Panc1 (cell line): ENCODE measurements around the gene PLEKHA1. TPM values are rescaled to one million over a fixed set of nuclear protein-coding genes. Genes with fewer than 3 reads are reported as not detected.

Experiments used
- ATAC-seq: fragments of 200-7000 bp; cut with Tn5 transposase; 2 replicates; pipeline ENCODE4 v1.9.1; 2020; ENCODE audit warnings: mild to moderate bottlenecking, moderate library complexity
- BruUV-seq: library from RNA; stranded (reverse); fragments of 400-500 nt; replicated peaks from 2 replicates; lab custom pipeline; 2021; lab: Mats Ljungman, UMichigan
- CTCF ChIA-PET: fragments of 300-600 bp; sonication (Branson Sonifier 250); formaldehyde crosslinking; loops from one replicate; lab custom pipeline; 2022; ENCODE audit warnings: antibody characterized with exemption; lab: Charles Lee
- POLR2A ChIA-PET: fragments of 300-600 bp; sonication (Branson Sonifier 250); formaldehyde crosslinking; loops from one replicate; lab custom pipeline; 2022; ENCODE audit warnings: antibody characterized with exemption; lab: Charles Lee
- DNase-seq: peaks from one replicate; pipeline ENCODE4 v3.0.0-alpha.2; 2010; ENCODE audit warnings: low read depth, low spot score
- H3K27ac ChIP-seq: 2 replicates; pipeline ENCODE4 v1.5.1; 2011; ENCODE audit warnings: mild to moderate bottlenecking, low read length, inconsistent platforms
- H3K27me3 ChIP-seq: fragments of 200-500 bp; sonication (Bioruptor generic); 2 replicates; pipeline ENCODE4 v1.6.0; 2014; ENCODE audit warnings: low read length, inconsistent platforms; ENCODE audit not compliant: control insufficient read depth, insufficient read depth
- H3K36me3 ChIP-seq: fragments of 200-500 bp; sonication (Bioruptor generic); 2 replicates; pipeline ENCODE4 v1.5.1; 2014; ENCODE audit warnings: inconsistent platforms, mild to moderate bottlenecking, low read length, moderate library complexity; ENCODE audit not compliant: control insufficient read depth, insufficient read depth
- H3K4me1 ChIP-seq: 2 replicates; pipeline ENCODE4 v1.5.1; 2011; ENCODE audit warnings: inconsistent platforms, mild to moderate bottlenecking, low read length, moderate library complexity; ENCODE audit not compliant: control insufficient read depth, insufficient read depth
- H3K4me3 ChIP-seq, 2 experiments: 2 replicates each; pipeline ENCODE4 v1.5.1; 2011 to 2012; ENCODE audit warnings: low read depth in 2 of 2, low read length in 2 of 2, mild to moderate bottlenecking in 2 of 2, inconsistent platforms in 1 of 2, moderate library complexity in 1 of 2
- H3K9me3 ChIP-seq: fragments of 200-500 bp; sonication (Bioruptor generic); 2 replicates; pipeline ENCODE4 v1.5.1; 2014; ENCODE audit warnings: low read depth, mild to moderate bottlenecking, inconsistent platforms, low read length, moderate library complexity; ENCODE audit not compliant: control insufficient read depth, insufficient read depth
- CTCF ChIP-seq: fragments of 450-650 bp; IDR thresholded peaks from 2 replicates; pipeline ENCODE4 v1.5.1; 2017; ENCODE audit warnings: mild to moderate bottlenecking
- POLR2AphosphoS5 ChIP-seq: IDR thresholded peaks from 2 replicates; pipeline ENCODE4 v1.6.1; 2012; ENCODE audit warnings: mild to moderate bottlenecking, low read depth, low read length, moderate library complexity
- REST ChIP-seq, 2 experiments: IDR thresholded peaks; 2 replicates each; pipeline ENCODE4 v1.6.1; 2011 to 2012; ENCODE audit warnings: low read depth in 2 of 2, control low read depth in 1 of 2, low read length in 1 of 2, mild to moderate bottlenecking in 1 of 2, moderate library complexity in 1 of 2; ENCODE audit not compliant: insufficient read depth in 1 of 2
- SIN3A ChIP-seq: IDR thresholded peaks from 2 replicates; pipeline ENCODE4 v1.6.1; 2012; ENCODE audit warnings: low read depth, mild to moderate bottlenecking, low read length, moderate library complexity, borderline replicate concordance; ENCODE audit not compliant: insufficient read depth
- TCF7L2 ChIP-seq: IDR thresholded peaks from 2 replicates; pipeline ENCODE4 v1.6.1; 2011; ENCODE audit warnings: mild to moderate bottlenecking, low read depth, low read length, inconsistent platforms
- in situ Hi-C: cut with HindIII; loops from 2 replicates; pipeline ENCODE4 v1.10.0; 2016; ENCODE audit warnings: low sequenced_read_pairs, low pct_unique_long_range_greater_than_20kb
- intact Hi-C: fragments of 100-400 bp; cut with micrococcal nuclease; formaldehyde crosslinking; loops from one replicate; pipeline ENCODE4 v1.10.0; 2022; ENCODE audit not compliant: unreplicated experiment
- total RNA-seq: library from RNA; stranded (reverse); gene quantifications from one replicate; pipeline ENCODE4 v1.2.1, GENCODE V29; 2021; ENCODE audit not compliant: unreplicated experiment

The PLEKHA1 gene
- total RNA-seq, 1 experiment from 2014 or later, result 95.5 TPM

- in situ Hi-C loops, result no loop called here
- TF ChIP-seq CTCF (no peak), SIN3A (no peak), REST (IDR thresholded peaks at IDR 0.05; ENCODE audit: insufficient read depth in 1 of 2, low read depth in 2 of 2, low read length in 1 of 2) (no peak), TCF7L2 (no peak), POLR2AphosphoS5 (no peak)
Measured at GRCh38 chr10:122333037-122333436, 41.5 kb upstream of the PLEKHA1 start.

GRCh38 chr10:122336332-122336731 lies 38.2 kb upstream of the PLEKHA1 start:
- POLR2A ChIA-PET, result no interaction called here
- H3K27ac ChIP-seq, result peak overlapping the region; percentile 29; the same call in 1 of the 2 replicates
- no peak overlapping the region for H3K4me3 ChIP-seq
- intact Hi-C loops, result no loop called here
- no peaks in the 10 kb centered on the region for H3K36me3 ChIP-seq
- H3K27me3 ChIP-seq, result no peaks in the 10 kb centered on the region
- TF ChIP-seq SIN3A, result no peak
- TF ChIP-seq POLR2AphosphoS5, result no peak
- no peak for TF ChIP-seq REST (IDR thresholded peaks at IDR 0.05; ENCODE audit: insufficient read depth in 1 of 2, low read depth in 2 of 2, low read length in 1 of 2)
- no peak for TF ChIP-seq TCF7L2
- TF ChIP-seq CTCF, result no peak
- peak; percentile 70 for ATAC-seq
- BruUV-seq, result no TSS peak
- H3K4me1 ChIP-seq, result peaks cover 9% of the 10 kb centered on the region; the same call in 1 of the 2 replicates
- CTCF ChIA-PET, result no interaction called here
- no peaks in the 10 kb centered on the region for H3K9me3 ChIP-seq
- in situ Hi-C loops, result no loop called here
- DNase-seq, result no peak

More at GRCh38 chr10:122333037-122333436, 41.5 kb upstream of the PLEKHA1 start:
- CTCF ChIA-PET, result no interaction called here
- intact Hi-C loops, result no loop called here
- POLR2A ChIA-PET, result no interaction called here
- Histone ChIP-seq H3K36me3 (no peaks in the 10 kb centered on the region), H3K4me1 (peaks cover 6% of the 10 kb centered on the region; the same call in 1 of the 2 replicates), H3K27ac (no peak overlapping the region), H3K27me3 (no peaks in the 10 kb centered on the region), H3K4me3 (no peak overlapping the region), H3K9me3 (no peaks in the 10 kb centered on the region)
- DNase-seq (no peak), ATAC-seq (no peak)
- BruUV-seq, result no TSS peak
